ENCODE results near the gene HOXC13.

DNA sequence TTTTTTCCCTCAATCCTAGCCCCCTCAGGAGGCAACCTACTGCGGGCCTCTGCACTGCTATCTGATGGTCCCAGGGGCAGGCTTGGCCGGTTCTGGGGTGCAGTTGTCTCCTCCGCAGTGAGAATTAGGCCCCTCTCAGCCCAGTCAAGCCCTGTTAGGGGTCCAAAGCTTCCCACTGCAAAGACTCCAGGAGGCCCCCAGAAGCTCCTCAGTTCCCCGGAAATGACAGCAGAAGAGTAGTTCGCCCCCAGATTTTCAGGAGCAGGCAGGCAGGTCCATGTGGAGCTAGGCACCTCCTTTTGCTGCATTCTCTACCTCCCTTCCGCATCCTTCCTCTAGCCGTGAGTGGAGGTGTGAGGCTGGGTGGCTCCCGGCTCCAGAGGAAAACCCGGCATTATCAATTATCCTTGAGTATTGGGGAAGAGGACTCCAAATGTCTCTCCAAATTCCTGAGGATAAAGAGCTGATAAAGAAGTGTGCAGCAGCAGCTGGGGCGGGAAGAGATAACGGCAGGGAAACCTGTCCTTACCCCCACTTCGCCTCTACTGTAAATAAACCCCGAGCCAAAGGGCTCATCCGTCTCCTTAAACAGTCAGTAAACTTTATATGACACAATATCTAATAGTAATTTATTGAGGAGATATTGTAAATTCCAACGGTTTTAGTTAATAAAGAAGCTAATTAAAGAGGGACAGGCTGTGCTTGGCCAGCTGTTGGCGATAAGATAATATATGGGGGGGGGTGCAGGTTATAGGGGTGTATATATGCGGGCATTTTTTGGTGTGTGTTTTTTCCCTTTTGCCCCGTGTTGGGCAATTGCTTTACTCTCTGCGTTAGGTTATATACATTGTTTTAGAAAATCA, 15.4 kb downstream of the HOXC13 start:
- TF ChIP-seq, protein P1, sequence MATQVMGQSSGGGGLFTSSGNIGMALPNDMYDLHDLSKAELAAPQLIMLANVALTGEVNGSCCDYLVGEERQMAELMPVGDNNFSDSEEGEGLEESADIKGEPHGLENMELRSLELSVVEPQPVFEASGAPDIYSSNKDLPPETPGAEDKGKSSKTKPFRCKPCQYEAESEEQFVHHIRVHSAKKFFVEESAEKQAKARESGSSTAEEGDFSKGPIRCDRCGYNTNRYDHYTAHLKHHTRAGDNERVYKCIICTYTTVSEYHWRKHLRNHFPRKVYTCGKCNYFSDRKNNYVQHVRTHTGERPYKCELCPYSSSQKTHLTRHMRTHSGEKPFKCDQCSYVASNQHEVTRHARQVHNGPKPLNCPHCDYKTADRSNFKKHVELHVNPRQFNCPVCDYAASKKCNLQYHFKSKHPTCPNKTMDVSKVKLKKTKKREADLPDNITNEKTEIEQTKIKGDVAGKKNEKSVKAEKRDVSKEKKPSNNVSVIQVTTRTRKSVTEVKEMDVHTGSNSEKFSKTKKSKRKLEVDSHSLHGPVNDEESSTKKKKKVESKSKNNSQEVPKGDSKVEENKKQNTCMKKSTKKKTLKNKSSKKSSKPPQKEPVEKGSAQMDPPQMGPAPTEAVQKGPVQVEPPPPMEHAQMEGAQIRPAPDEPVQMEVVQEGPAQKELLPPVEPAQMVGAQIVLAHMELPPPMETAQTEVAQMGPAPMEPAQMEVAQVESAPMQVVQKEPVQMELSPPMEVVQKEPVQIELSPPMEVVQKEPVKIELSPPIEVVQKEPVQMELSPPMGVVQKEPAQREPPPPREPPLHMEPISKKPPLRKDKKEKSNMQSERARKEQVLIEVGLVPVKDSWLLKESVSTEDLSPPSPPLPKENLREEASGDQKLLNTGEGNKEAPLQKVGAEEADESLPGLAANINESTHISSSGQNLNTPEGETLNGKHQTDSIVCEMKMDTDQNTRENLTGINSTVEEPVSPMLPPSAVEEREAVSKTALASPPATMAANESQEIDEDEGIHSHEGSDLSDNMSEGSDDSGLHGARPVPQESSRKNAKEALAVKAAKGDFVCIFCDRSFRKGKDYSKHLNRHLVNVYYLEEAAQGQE (IDR thresholded peaks at IDR 0.05; ENCODE audit: insufficient read depth in 1 of 2, low read depth in 2 of 2, low read length in 2 of 2), result no peak
- TF ChIP-seq POLR2AphosphoS5 (IDR thresholded peaks at IDR 0.05; ENCODE audit: low read depth, low read length), result no peak
- no peak for TF ChIP-seq TAF1 (IDR thresholded peaks at IDR 0.05; ENCODE audit: borderline replicate concordance, insufficient read depth, low read length)

Data from PFSK-1 (cell line).